Measurements from ENCODE around the gene STYK1. TPM values are rescaled to one million over a fixed set of nuclear protein-coding genes. Genes with fewer than 3 reads are reported as not detected.

STYK1 gene
- polyA plus RNA-seq, 1 donor, result 0.13 TPM

Other genes with a start within 250 kb of the STYK1 start
- gene KLRC2, start 238.0 kb downstream of the STYK1 start, polyA plus RNA-seq (ENCODE audit: insufficient read length), result not detected
- gene KLRC1, start 220.7 kb downstream of the STYK1 start, polyA plus RNA-seq (ENCODE audit: insufficient read length), result 0.37 TPM
- 3.1 TPM for gene EIF2S3B, start 168.2 kb downstream of the STYK1 start, polyA plus RNA-seq (ENCODE audit: insufficient read length)
- 20.2 TPM for gene MAGOHB, start 60.4 kb downstream of the STYK1 start, polyA plus RNA-seq (ENCODE audit: insufficient read length)
- 1,060 TPM for gene YBX3, start 49.3 kb upstream of the STYK1 start, polyA plus RNA-seq (ENCODE audit: insufficient read length)
- gene TAS2R7, start 128.6 kb upstream of the STYK1 start, polyA plus RNA-seq (ENCODE audit: insufficient read length), result not detected
- not detected for gene TAS2R8, start 133.2 kb upstream of the STYK1 start, polyA plus RNA-seq (ENCODE audit: insufficient read length)
- gene TAS2R9, start 136.1 kb upstream of the STYK1 start, polyA plus RNA-seq (ENCODE audit: insufficient read length), result not detected
- 1.1 TPM for gene TAS2R10, start 152.3 kb upstream of the STYK1 start, polyA plus RNA-seq (ENCODE audit: insufficient read length)
- 4.1 TPM for gene PRR4, start 175.4 kb upstream of the STYK1 start, polyA plus RNA-seq (ENCODE audit: insufficient read length)
- gene PRH1, start 210.2 kb upstream of the STYK1 start, polyA plus RNA-seq (ENCODE audit: insufficient read length), result 7.3 TPM
- gene TAS2R13, start 235.5 kb upstream of the STYK1 start, polyA plus RNA-seq (ENCODE audit: insufficient read length), result 0.11 TPM